GM12874 (cell line): ENCODE measurements around the gene CYTIP.

Experiments used
- CTCF ChIP-seq: IDR thresholded peaks from 2 replicates; pipeline ENCODE4 v1.5.1; 2011; ENCODE audit warnings: low read depth, mild to moderate bottlenecking, control low read depth, low read length, moderate library complexity; ENCODE audit not compliant: insufficient read depth

The CYTIP gene

GRCh38 chr2:157471078-157471477, 27.2 kb upstream of the CYTIP start:
- TF ChIP-seq CTCF: no peak

GRCh38 chr2:157470321-157470720, 26.4 kb upstream of the CYTIP start:
- TF ChIP-seq CTCF: no peak

GRCh38 chr2:157469726-157470125, 25.8 kb upstream of the CYTIP start:
- TF ChIP-seq CTCF: no peak

GRCh38 chr2:157468931-157469708, 25.2 kb upstream of the CYTIP start:
- TF ChIP-seq CTCF: no peak

- TF ChIP-seq CTCF: no peak
Observed at GRCh38 chr2:157466764-157467163, 22.9 kb upstream of the CYTIP start.

- TF ChIP-seq CTCF: no peak
Observed at GRCh38 chr2:157465554-157465953, 21.7 kb upstream of the CYTIP start.

GRCh38 chr2:157463002-157463401, 19.1 kb upstream of the CYTIP start:
- no peak for TF ChIP-seq CTCF
